HUES6 (cell line): ENCODE data around the gene ATP6V1G2.
A peak's percentile ranks its signal among the peaks of the same experiment; 100 is the strongest.
"Not testable (repeated sequence)": the region's sequence is repeated elsewhere in the genome, so short reads cannot be mapped to it uniquely, and the experiment has no call there.

ENCODE experiments used
- H3K27ac ChIP-seq: 2 replicates; pipeline ENCODE4 v1.7.0; 2013; ENCODE audit warnings: low read depth, mild to moderate bottlenecking, low read length, inconsistent platforms
- H3K27me3 ChIP-seq: 2 replicates; pipeline ENCODE4 v1.6.1; 2013; ENCODE audit warnings: low read length; ENCODE audit not compliant: control insufficient read depth, insufficient read depth
- H3K36me3 ChIP-seq: 2 replicates; pipeline ENCODE4 v1.6.1; 2013; ENCODE audit warnings: low read length; ENCODE audit not compliant: control insufficient read depth, insufficient read depth
- H3K4me1 ChIP-seq: 2 replicates; pipeline ENCODE4 v1.6.1; 2013; ENCODE audit warnings: low read length; ENCODE audit not compliant: control insufficient read depth, insufficient read depth
- H3K4me3 ChIP-seq: 2 replicates; pipeline ENCODE4 v1.5.1; 2013; ENCODE audit warnings: low read depth, low read length
- H3K9ac ChIP-seq: one replicate; pipeline ENCODE4 v1.6.1; 2013; ENCODE audit warnings: mild to moderate bottlenecking, low read length
- H3K9me3 ChIP-seq: 2 replicates; pipeline ENCODE4 v1.6.1; 2013; ENCODE audit warnings: low read depth, low read length; ENCODE audit not compliant: control insufficient read depth, insufficient read depth

Gene ATP6V1G2

DNA sequence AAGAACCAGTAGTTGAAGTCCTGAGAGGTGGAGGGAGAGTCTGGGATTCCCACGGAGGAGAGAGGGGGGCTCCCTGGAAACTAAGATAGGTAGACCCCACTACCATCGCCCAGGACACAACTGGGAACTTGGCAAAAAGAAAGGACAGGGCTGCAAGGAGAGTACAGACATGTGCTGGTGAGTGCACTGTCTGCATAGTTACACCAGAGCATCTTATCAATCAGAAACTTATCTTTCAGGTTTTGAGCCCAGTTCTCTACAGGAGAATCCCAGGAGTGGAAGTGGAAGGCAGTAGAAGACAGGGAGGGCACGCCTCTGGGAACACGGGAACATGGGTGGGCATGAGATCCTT is 13.2 kb upstream of the ATP6V1G2 start:
- Histone ChIP-seq H3K4me3 (no peak overlapping the region), H3K9me3 (no peaks in the 10 kb centered on the region), H3K9ac (peak overlapping the region; percentile 56), H3K4me1 (peaks cover 14% of the 10 kb centered on the region; the same call in 1 of the 2 replicates), H3K27ac (peak overlapping the region; percentile 10; the same call in 1 of the 2 replicates), H3K27me3 (no peaks in the 10 kb centered on the region), H3K36me3 (peaks cover 34% of the 10 kb centered on the region)

DNA sequence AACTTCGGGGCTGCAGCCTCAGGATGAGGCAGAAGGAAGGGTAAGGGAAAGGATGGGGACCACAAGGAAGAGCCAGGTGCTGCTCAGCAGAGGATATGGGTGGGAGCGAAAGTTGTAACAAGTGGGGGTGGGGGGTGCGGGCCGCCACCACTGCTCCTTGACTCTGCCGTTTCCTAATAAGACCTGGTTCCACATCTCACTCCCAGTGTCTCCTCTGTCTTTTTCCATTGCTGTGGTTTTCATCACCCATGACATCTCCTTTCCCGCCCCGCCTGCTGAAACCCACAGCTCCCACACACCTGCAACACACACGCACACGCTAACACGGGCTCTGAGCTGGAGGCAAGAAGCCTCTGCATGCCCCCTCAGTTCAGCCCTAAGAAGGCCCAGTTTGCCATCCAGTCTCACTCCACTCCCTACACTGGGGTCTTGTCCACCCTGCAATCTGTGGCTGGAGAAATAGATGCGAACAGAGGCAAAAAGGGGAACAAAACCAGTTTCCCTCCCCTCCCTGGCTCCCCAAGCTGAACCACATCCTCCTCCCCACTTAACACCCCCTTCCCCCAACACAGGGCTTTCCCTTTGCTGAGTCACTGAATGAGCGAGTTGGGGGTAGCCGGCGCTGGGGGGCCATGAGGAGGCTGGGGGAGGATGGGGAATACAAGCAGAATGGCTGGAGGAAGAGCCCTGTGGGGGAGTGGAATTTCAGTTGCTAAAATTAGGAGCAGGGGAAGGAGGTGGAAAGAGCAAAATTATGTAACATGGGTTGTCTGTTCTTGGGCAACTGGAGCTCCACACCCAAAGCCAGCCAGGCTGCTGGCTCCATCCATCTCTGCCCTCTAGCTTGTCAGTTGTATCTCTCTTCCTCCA is 12.5 kb upstream of the ATP6V1G2 start:
- Histone ChIP-seq H3K36me3 (peaks cover 37% of the 10 kb centered on the region), H3K27me3 (no peaks in the 10 kb centered on the region), H3K9me3 (no peaks in the 10 kb centered on the region), H3K4me3 (no peak overlapping the region), H3K9ac (no peak overlapping the region), H3K27ac (peak overlapping the region; percentile 10; the same call in 1 of the 2 replicates), H3K4me1 (peaks cover 14% of the 10 kb centered on the region; the same call in 1 of the 2 replicates)

DNA sequence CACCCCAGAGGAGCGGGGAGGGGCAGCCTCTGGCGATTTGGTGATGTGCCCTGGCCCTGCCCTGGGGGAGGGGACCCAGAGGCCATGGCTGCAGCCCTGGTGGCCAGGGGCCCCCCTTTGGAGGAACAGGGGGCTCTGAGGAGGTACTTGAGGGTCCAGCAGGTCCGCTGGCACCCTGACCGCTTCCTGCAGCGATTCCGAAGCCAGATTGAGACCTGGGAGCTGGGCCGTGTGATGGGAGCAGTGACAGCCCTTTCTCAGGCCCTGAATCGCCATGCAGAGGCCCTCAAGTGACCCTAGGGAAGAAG is 11.9 kb upstream of the ATP6V1G2 start:
- Histone ChIP-seq H3K4me1 (peaks cover 14% of the 10 kb centered on the region; the same call in 1 of the 2 replicates), H3K9me3 (no peaks in the 10 kb centered on the region), H3K9ac (no peak overlapping the region), H3K27ac (no peak overlapping the region), H3K36me3 (peaks cover 37% of the 10 kb centered on the region), H3K4me3 (no peak overlapping the region), H3K27me3 (no peaks in the 10 kb centered on the region)

DNA sequence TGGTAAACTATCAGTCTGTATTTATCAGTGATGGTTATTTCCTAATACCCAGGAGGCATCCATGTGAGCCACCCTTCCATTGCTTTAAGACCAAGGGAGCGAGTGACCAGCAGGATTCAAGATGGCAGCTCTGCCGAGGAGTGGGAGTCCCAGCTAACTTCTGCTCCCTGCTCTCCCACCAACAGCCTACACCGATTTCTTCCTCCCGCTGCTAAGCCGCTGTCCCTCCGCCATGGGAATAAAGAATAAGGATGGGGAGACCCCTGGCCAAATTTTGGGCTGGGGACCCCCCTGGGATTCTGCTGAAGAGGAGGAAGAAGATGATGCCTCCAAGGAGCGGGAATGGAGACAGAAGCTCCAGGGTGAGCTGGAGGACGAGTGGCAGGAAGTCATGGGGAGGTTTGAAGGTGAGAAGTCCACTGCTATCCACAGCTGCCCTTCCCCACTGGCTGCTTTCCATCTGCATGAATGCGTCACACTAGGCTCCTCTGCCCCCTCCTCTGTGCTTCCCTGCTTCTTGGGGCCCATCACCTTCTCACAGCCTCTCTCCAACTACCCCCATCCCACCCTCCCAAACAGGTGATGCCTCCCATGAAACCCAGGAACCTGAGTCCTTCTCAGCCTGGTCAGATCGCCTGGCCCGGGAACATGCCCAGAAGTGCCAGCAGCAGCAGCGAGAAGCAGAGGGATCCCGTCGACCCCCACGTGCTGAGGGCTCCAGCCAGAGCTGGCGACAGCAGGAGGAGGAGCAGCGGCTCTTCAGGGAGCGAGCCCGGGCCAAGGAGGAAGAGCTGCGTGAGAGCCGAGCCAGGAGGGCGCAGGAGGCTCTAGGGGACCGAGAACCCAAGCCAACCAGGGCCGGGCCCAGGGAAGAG is 11.3 kb upstream of the ATP6V1G2 start:
- H3K27me3 ChIP-seq, result no peaks in the 10 kb centered on the region
- H3K27ac ChIP-seq, result no peak overlapping the region
- H3K4me1 ChIP-seq, result peaks cover 14% of the 10 kb centered on the region; the same call in 1 of the 2 replicates
- no peaks in the 10 kb centered on the region for H3K9me3 ChIP-seq
- peaks cover 37% of the 10 kb centered on the region for H3K36me3 ChIP-seq
- H3K4me3 ChIP-seq, result no peak overlapping the region
- no peak overlapping the region for H3K9ac ChIP-seq

DNA sequence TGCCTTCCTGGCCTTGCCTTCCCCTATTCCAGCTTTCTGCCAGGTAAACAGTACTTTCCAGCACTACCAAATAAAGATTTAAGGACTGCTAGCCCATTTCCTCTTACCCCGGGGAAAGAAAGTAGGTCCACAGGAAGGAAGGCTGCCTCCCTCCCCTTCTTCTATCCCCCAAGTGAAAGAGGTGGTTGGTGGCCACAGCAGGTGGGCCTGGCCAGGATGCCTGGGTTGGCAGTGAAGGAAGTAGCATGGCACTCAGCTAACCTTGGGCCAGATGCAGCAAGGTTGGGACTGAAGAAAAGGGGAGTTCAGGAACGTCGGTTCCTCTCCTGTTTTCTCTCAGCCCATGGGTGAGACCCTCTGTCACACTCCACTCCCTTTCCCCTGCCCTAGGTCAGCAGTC is 9.9 kb upstream of the ATP6V1G2 start:
- Histone ChIP-seq H3K9me3 (no peaks in the 10 kb centered on the region), H3K27me3 (no peaks in the 10 kb centered on the region), H3K36me3 (peaks cover 37% of the 10 kb centered on the region), H3K4me3 (no peak overlapping the region), H3K9ac (no peak overlapping the region), H3K27ac (no peak overlapping the region), H3K4me1 (peaks cover 14% of the 10 kb centered on the region; the same call in 1 of the 2 replicates)

DNA sequence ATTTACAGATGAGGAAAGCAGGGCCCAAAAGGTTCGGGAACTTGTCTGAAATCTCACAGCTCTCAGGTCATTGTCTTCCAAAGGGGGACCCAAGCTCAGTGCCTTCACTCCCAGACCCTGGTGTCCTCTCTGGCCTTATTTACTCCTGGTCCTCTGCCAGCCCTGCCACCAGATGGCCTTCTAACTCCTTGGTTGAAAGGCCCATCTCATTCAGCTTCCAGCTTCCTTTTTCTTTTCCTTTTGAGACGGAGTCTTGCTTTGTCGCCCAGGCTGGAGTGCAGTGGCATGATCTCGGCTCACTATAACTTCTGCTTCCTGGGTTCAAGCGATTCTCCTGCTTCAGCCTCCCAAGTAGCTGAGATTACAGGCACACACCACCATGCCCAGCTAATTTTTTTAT is 5.0 kb upstream of the ATP6V1G2 start:
- H3K9ac ChIP-seq, H3K27me3 ChIP-seq, H3K9me3 ChIP-seq, H3K27ac ChIP-seq, H3K4me3 ChIP-seq, H3K4me1 ChIP-seq: not testable (repeated sequence)
- peaks cover 23% of the 10 kb centered on the region for H3K36me3 ChIP-seq

DNA sequence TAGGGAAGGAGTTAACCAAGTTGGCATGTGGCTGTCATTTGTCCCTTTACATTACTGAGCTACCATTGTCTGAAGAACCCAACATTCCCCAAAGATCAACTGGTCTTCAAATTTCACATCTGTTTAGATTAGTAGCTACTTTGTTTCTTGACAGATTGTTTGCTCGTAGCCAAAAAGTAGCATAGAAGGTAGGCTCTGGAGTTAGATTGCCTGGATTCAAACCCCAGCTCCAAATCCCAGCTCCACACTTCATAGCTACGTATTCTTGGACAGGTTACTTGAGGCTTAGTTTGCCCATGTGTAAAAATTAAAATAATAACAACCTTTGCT is 2.1 kb upstream of the ATP6V1G2 start:
- Histone ChIP-seq H3K9ac (no peak overlapping the region), H3K36me3 (peaks cover 21% of the 10 kb centered on the region), H3K4me1 (peaks cover 15% of the 10 kb centered on the region; the same call in 1 of the 2 replicates), H3K9me3 (no peaks in the 10 kb centered on the region), H3K27ac (no peak overlapping the region), H3K27me3 (no peaks in the 10 kb centered on the region), H3K4me3 (0 out of 2 replicates have a peak overlapping the region, but pooled peaks have one; percentile 60)

DNA sequence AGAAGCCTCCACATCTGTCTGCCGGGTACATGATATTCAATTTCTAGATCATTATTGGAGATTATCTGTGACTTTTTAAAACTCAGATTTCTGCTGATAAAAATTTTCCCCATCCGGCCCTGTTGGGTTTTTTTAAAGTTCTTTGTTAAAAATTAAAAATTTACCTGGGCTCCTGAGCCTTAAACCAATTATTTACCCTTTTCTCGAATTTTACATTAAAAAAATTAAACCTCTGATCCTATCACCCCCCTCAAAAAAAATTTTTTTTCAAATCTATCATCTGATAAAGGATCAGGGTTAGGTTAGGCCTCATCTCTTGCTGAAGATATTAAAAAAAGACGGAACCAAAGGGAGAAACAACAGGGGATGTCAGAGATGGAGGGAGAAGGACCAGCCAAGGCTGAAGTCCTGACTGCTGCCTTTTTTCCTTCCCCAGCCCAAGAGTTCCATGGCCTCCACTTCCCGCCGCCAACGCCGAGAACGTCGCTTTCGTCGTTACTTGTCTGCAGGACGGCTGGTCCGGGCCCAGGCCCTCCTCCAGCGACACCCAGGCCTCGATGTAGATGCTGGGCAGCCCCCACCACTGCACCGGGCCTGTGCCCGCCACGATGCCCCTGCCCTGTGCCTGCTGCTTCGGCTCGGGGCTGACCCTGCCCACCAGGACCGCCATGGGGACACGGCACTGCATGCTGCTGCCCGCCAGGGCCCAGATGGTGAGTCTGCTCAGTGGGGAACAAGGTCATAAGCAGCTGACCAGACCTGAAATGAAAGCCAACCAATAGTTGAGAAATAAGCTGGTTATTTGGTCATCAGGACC is 1.5 kb upstream of the ATP6V1G2 start:
- H3K27ac ChIP-seq, result peak overlapping the region; percentile 20; the same call in 1 of the 2 replicates
- peak overlapping the region; percentile 45 for H3K9ac ChIP-seq
- peaks cover 21% of the 10 kb centered on the region for H3K36me3 ChIP-seq
- H3K27me3 ChIP-seq, result no peaks in the 10 kb centered on the region
- H3K4me1 ChIP-seq, result peaks cover 15% of the 10 kb centered on the region; the same call in 1 of the 2 replicates
- H3K9me3 ChIP-seq, result no peaks in the 10 kb centered on the region
- peak overlapping the region; percentile 60 for H3K4me3 ChIP-seq

DNA sequence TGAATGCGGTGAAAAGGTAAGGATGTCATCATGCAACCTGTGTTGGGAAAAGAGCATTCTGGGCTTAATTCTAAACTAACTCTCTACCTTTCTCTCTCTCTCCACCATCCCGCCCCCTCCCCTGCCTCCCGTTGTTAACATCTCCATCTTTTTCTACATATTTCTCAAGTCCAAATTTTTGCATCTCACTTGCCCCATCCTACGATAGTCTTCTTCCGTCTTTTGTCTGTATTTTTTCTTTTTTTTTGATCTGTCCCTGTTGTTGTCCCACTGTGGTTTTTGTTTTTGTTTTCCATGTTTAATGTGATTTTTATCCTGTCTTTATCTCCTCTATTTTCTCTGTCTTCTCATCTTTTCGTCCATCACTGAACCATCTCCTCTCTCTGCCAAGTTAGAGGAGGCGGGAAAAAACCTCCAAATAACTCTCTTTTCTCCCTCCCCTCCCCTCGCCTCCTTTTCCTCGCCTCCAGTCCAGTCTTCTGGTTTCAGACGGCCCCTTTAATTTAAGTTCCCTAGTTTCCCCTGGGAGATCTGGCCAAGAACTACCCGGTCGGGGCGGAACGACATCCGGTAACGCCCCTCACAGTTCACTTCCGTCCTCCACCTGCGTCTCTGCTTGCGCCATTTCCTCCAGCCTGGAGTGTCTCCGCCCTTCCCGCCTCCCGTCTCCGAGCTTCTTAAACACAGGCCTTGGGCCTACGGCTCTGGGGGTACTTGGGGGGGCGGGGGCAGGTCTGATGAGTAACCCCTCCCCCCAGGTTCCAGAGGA is 734 bp upstream of the ATP6V1G2 start, which contains the start of gene NFKBIL1:
NFKBIL1 (plus strand) TSS at position 651 of the 769 bp plus-strand sequence; CDS start at position 738, 87 bp downstream.
- Histone ChIP-seq H3K4me1 (peaks cover 15% of the 10 kb centered on the region; the same call in 1 of the 2 replicates), H3K27me3 (no peaks in the 10 kb centered on the region), H3K9me3 (no peaks in the 10 kb centered on the region), H3K9ac (peak within 1 kb of the TSS; percentile 45), H3K36me3 (peaks cover 21% of the 10 kb centered on the region), H3K4me3 (peak within 1 kb of the TSS; percentile 60), H3K27ac (peak within 1 kb of the TSS; percentile 31)

DNA sequence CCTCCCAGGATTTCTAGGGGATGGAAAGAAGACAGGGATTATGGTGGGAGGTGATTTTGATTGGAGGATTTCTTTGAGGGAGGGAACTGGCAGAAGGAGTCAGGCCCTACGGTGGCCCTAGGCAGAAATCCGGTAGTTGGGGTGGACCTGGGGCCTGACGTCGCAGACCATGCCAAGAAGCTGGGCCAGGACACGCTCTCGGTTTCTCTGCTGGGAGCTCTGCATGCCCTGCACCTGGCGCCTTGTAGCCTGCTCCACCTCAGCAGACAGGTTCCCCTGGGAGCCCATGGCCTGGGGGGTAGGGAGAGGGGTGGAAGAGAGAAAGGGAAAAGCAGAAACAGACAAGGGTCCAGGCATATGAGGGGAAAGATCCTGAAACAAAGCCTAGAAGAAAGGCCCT is 1.1 kb downstream of the ATP6V1G2 start:
- Histone ChIP-seq H3K4me3 (peak overlapping the region; percentile 60), H3K36me3 (peaks cover 26% of the 10 kb centered on the region), H3K4me1 (peaks cover 16% of the 10 kb centered on the region), H3K27me3 (no peaks in the 10 kb centered on the region), H3K27ac (no peak overlapping the region), H3K9ac (no peak overlapping the region), H3K9me3 (no peaks in the 10 kb centered on the region)
